Stimulated activated CD4-positive, alpha-beta T cell treated with anti-CD3 and anti-CD28 coated beads, Interleukin-15, amount 100 ng/mL, for 1 hour (primary cell): ENCODE measurements around the gene JAKMIP3.
A peak's percentile ranks its signal among the peaks of the same experiment; 100 is the strongest.

Source experiments
- DNase-seq, 2 donors: peaks; one replicate each; pipeline ENCODE4 v3.0.0-alpha.2; 2020; ENCODE audit warnings: low read depth in 1 of 2, low spot score in 1 of 2

The JAKMIP3 gene

DNA sequence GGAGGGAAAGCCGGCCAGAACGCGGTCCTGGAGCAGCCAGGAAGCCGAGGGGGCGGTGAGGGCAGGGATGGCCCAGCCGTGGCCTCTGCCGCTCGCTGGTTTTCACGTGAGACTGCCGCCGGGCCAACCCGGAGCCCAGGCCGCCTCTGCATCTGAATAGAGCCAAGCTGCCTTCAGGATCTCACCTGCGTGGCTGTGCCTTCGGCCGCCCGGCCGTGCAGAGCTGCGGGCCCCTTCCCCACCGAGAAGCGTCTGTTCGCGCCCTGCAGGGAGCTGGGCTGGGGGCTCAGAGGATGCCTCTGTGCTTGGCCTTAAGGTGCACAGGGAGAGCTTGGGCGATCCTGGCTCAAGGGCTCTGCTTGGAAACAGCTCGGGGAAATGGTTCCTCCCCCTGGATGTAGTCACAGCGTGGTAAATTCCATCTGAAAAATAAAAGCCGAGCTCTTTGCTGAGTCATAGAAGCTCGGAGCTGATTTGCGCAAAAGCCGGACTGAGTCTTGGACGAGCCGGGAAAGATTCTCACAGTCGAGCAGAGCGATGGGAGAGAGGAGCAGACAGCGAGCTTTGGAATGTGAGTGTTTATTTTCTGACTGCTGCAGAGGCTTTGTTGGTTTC is at the start of gene JAKMIP3:
TSS of gene JAKMIP3 (plus strand) at position 456 of the 615 bp plus-strand sequence. CDS start 38,863 bp downstream, outside the sequence.
- DNase-seq, result no peak

DNA sequence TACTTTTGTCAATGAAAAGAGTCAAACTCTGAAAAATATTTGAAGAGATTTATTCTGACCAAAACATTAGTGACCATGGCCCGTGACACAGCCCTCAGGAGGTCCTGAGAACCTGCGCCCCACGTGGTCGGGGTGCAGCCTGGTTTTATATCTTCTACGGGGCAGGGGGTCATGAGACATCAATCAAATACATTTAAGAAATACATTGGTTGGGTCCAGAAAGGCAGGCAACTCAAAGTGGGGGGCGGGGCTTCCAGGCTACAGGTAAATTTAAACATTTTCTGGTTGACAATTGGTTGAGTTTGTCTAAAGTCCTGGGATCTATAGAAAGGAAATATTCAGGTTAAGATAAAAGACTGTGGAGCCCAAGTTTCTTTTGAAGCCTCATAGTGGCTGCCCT is 49.2 kb upstream of the JAKMIP3 start:
- DNase-seq, result no peak

DNA sequence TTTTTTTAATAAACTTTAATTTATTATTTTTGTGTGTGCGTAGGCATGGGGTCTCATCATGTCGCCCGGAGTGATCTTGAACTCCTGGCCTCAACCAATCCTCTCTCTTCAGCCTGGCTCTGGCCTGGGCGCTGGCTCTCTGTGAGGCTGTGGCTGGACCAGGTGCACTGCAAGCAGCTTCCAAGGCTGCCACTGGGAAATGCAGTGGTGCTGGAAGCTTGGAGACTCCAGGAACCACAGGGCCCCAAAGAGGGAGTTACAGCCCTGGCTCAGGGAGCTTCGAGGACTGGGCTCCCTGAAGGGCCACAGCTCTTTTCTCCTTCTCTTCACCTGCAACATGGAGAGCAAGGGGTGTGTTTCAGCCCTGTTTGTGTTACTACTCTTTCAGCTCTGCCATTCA is 47.3 kb upstream of the JAKMIP3 start:
- DNase-seq, result no peak

DNA sequence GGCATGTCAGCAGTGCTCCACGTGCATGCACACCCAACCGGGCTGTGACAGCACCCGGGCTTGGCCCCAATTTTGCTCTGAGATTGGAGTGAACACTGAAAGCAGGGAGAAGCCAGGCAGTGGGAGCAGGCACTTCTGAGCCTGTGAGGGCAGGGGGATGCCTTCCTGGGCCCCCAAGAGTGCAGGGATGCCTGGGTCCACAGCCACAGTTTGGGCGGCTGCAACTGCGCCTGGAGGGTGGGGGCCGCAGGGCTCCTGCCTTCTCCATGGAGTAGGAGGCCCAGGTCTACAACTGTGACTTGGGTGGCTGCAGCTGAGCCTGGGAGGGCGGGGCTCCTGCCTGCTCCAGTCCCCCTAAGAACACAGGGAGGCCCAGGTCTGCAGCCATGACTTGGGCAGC is 46.4 kb upstream of the JAKMIP3 start:
- DNase-seq, result no peak

DNA sequence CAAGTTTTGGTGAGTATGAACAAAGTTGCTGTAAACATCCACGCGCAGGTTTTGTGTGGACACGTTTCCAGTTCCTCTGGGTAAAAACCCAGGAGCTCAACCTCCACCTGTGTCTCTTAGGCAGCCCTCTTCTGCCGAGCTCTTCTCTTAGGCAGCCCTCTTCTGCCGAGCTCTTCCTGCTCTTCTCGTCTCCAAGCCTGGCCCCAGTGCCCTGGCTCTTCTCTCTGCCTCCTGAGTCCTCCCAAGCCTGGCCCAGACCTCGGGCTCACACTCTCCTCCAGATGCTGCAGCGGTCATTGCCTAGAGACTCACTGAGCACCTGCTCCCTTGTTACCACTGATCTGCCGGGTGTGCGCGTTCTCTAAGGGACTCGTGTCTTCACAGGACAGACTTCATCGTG is 45.3 kb upstream of the JAKMIP3 start:
- no peak for DNase-seq

DNA sequence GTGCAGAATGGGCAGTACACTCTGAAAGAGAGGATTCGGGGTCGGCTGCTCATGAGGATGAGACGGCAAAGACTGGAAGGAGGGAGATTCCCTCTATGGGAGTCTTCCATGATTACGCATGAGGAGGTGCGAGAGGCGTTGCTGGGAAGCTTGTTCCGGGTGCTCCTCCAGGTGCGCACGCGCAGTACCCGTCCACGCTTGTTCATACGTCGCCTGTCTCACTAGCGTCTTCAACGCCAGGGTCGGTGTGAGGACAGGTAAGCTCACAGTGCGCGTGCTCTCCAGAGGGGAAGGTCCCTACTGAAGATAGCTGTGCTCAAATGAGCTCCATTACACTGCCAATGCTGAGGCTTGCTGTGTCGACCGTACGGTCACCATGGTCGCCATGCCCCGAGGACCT is 44.7 kb upstream of the JAKMIP3 start:
- no peak for DNase-seq

DNA sequence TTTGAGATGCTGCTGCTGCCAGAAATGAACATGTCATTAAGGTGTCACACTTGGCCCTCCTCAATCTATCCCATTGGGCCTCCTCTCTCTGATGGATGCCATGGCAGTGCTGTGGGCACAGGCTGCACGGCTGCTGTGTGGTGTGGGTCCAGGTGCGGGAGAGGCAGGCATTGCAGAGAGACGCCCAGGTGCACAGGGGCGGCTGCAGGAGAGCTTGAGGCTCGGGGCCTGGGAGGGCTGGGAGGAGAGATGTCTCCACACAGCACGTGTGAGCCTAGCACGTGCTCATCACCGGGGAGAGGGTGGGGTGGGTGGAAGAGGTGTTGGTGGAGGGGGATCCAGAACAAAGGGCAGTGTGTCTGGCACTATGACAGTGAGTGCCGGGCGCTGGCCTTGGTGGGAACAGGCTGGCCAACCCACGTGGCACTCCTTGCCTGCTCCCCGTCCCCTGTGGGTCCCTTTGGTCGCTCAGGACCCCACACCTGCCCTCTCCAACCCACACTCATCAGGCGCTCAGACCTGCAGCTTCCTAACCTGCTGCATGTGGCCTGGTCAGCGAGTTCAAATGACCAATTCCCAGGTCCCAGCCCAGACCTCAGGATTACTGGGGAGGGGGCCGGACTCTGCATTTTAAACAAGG is 44.1 kb upstream of the JAKMIP3 start:
- no peak for DNase-seq

DNA sequence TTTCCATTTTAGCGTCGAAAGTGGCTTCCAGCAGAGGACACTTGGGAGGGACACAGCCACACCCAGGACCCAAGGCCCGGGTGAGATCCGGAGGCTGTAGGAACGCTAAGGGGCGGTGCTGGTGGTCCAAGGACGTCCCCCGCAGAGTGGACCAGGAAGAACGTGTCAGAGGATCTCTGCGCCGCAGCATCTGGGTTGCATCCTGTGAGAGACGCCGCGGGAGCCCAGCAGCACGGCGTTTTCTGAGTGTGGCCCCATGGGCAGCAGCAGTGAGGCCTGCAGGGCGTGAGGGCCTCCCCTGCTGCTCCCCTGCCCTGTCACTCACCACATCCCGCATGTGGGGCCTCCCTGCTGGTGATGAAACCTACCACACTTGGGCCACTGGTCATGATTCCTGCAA is 43.5 kb upstream of the JAKMIP3 start:
- no peak for DNase-seq

DNA sequence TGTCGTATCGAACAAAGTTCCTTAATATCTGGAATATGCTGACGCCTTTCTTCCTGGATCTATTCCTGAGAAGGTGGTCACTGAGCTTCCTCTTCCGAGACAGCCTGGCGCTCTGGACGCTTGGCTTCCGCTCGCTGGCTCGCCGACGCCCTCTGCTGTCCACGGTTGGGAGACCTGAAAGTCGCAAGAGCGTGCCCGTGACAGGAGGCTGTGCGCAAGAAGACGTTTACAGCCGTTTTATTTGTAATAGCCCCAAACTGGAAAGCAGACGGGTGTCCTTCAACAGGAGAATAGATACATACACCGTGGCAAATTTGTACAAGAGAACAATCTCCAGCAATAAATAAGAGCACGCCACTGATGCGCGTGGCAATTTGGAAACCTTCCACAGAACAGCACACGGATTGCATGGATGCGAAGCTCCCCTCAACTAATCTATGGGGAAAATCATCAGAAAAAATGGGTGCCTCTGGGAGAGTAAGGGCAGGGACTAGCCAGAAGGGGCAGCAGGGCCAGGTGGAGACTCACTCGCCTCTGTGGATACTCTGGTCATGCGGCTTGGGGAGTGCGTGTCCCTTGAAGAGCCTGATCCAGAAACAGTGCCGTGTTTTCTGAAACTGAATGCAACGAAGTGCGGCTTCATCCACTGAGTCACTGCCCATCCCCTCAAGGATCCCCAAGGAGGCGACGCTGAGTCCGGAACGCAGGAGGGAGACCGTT is 42.5 kb upstream of the JAKMIP3 start:
- peak; percentile 51 to 72 for DNase-seq

DNA sequence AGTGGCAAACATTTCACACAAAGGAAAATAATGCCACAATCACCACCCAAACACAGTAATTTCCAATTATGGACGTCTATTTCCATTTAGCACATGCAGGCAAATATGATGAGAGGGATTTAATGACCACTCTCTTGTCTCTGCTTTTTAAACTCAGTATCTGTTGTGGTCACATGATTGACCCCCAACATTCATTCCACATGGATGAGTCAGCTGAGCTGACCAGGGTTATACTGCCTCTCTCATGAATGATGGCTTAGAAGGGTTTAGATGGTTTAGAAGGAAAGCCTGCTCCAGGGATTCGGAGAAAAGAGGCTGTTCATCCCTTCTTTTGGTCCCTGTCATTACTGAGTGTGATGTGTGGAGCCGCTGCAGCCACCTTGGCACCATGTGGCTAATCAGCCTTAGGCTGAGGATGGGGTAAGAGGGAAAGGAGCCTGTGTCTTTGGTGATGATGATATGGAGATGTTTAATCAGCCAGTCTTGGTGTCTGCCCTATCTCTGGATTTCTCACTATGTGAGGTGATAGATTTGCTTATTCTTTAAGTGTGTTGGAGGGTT is 38.2 kb upstream of the JAKMIP3 start:
- DNase-seq, result no peak

DNA sequence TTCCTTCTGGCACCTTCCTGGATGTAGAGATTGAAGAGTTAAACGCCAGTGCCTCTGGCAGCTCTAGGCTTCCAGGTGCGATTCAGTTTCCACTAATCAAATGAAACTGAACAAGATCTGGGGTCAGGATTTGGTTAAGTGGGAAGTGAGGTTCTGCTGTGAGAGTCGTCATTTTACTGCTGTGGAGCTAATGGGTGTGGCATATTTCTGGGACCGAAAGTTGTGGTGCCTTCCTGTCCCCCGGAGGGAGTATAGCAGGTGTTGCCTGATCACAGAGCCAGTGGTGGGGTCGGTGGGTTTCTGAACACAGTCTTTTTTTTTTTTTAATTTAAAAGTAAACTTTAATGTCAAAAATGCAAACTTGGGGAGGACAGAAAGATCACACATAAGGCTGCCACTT is 37.0 kb upstream of the JAKMIP3 start:
- DNase-seq, result no peak

DNA sequence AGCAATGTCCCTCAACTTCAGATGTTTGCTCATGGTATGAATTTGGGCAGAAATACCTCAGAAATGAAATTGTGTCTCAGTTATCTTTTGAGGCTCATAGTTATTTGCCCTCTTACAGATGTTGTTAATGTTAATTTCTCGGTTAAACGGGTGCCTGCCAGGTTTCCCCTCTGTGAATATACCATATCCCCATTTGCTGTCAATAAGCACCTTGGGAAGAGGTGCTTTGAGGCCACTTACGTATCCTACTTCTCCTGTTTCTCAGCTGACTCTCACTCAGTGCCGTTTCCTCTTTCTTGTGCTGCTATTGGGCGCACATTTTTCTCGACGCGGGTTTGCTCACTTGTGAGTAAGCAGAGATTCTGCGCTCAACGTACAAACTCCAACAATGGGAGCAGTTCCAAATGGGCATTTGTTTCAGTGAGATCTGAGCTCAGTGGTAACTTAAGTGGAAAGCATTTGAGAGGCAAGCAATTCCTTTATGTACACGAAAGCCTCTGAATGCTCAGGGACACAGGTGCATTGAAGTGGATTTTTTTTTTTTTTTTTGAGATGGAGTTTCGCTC is 34.8 kb upstream of the JAKMIP3 start:
- no peak for DNase-seq

DNA sequence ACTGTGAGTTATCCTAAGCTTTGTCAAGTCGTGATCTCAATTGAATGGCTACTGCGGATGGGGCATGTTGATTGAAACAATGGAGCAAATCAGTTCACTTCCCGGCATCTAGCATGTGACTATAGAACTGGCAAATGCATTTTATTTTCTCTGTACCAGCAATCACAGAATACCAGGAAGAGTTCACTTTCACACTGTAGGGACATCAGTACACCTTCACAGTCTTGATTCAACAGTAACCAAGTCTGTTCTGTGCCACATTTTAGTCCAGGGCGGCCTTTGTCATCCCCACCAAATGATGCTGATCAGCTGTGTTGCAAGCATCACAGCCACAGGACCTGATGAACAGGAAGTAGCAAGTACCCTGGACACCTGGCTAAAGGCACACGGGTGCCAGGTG is 32.1 kb upstream of the JAKMIP3 start:
- no peak for DNase-seq

DNA sequence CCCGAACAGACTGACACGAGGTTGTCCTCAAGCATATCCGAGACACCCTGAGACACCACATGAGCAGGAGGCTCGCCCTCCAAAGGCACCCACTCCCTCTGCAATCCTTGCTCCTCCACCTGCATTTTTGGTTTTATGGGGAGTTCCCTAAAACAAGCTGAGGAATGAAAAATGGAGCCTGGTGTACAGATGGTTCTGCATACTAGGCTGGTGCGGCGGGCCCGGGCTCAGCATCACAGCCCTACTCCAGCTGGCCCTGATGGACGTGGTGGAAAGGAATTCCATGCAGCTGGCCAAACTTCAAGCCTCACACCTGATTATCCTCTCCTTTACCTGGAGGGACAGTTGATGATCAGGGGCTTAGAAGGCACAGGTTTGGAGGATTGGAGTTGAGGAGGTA is 30.3 kb upstream of the JAKMIP3 start:
- no peak for DNase-seq

DNA sequence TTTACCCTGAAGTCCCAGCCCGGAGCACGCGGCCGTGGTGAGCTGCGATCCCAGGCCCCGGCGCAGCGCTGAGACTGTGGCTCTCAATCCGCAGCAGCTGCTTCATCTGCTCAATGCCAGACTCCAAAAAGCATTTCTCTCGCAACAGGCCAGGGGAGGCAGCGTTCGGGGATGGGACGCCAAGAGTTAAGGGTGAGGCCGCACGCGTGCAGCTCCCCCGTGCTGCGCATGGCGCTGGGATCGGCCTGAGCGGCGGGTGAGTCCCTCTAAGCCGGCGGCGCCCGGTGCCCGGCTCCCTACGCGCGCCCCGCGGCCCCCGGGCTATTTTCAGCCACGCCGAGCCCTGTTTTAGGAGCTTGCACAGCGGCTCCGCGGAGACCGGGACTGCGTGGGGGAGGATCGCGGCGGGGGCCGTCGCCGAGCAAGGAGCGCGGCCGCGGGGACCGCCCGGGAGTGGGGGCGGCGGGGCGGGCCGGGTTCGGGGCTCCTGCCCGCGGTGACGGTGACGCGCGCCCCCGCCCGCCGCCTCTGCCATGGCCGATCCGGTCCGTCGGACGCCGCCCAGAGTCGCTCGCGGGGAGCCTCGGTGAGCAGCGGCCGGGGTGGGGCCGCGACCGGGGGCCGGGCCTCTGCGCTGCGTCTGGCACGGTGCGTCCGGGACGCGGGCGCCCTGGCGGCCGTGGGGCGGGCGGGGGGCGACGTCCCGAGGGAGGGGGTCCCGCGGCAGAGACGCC is 29.4 kb upstream of the JAKMIP3 start:
- DNase-seq, result no peak

DNA sequence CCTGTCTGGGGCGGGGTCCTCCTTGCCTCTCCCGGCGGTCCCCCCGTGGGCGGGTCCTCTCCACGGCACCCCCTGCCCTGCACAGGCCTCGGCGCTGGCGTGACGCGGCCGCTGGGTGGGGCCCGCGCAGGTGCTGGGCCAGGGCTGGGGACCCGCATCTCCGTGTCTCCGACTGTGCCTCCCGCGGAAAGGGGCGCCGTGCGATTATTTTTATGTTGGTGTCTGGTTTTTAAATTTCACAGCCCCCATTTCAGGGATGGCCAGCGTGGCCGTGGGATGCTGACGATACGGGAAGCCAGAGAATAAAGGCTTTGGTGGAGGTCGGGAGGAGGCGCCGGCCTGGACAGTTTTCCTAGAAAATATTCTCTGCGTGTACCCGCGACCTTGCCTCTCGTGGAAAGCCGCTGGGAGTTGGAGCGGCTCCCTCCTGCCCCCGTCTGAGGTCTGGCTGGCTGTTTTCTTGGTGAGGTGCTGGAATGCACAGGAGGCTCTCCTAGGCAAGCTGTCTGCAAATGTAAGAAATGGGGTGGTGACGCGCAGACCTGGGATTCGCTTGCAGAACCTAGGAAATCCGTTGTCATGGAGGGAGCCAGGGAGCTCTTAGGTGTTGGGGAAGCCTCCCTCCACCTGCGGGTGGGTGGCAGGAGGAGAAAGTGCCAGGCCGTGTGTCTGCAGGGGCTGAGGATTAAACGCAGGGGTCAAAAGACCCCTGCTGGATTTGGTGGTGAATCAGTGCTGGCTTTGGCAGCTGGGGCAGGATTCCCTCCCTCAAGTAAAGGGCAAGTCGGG is 28.7 kb upstream of the JAKMIP3 start:
- DNase-seq, result no peak

DNA sequence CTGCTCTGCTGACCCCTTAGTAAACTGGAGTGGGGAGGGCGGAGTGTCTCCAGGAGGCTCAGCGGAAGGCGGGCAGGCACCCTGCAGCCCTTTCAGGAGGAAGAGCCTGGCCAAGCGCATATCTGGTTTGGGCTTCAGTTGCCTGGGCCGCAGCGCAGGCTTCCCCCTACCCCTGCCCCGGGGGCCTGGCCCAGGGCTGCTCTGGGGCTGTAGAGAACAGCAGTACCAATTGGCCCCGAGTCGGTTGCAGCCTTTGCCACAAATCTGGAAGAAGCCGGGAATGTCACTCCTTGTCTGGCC is 28.1 kb upstream of the JAKMIP3 start:
- DNase-seq, result no peak

DNA sequence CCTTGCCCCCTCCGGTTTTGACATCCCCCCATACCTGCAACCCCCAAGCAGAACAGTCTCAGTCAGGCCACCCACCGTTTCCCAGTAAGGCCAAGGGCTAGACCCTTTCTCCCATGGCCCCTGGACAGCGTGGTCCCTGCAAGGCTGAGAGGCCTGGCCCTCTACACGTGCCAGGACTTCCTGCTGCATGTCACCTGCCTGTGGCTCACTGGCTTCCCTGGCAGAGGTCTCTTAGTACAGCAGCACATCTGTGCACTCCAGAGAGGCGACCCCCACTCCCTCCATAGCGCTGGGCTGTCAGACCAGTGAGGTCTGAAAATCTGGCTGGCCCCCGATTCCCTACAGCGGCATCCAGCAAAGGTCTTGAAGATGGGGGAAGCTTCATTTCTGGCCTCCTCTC is 26.4 kb upstream of the JAKMIP3 start:
- DNase-seq, result no peak

DNA sequence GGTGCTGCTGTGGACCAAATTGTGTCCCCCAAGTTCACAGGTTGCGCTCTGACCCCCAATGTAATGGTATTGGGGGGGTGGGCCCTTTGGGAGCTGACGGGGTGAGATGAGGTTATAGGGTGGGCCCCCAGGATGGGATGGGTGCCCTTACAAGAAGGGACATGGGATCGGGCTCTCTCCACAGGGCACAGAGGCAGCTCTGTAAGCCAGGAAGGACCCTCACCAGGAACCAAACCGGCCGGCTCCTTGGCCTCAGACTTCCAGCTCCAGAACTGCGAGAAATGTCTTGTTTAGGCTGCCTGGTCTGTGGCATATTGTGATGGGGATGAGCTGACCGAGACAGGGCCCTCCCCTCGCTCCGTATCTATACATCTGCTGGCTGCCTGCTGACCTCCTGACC is 25.7 kb upstream of the JAKMIP3 start:
- no peak for DNase-seq

DNA sequence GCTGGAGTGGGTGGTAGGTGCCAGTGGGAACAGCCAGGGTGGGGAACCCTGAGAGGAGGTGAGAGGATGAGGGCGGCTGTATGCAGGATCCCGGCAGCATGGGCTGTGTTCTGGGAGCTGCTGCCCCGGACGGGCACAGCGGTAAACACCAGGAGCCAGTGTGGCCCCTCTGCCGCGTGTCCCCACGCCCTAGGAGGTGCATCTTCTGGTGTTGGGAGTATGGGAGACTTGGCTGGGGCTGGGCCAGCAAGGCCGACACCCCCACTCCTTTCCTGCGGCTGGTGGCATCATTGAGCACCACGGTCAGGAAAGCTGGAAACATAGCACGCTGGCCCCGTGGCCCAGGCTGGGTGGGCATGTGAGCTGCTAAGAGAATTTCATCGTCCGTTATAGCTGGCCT is 24.4 kb upstream of the JAKMIP3 start:
- no peak for DNase-seq
